NOMO-1 treated with dmso at 0.1 percent for 144 hours (cell line): Measurements from ENCODE around the gene RUFY2.

Source experiments
- DNase-seq: peaks from one replicate; lab custom pipeline; 2025; ENCODE audit not compliant: unreplicated experiment; lab: John Stamatoyannopoulos, UW

Gene RUFY2

GRCh38 chr10:68365611-68366010 is 41.5 kb downstream of the RUFY2 start:
- DNase-seq, result no peak

GRCh38 chr10:68364101-68364886 is 42.8 kb downstream of the RUFY2 start:
- no peak for DNase-seq

- no peak for DNase-seq
Observed at GRCh38 chr10:68362590-68362989, 44.5 kb downstream of the RUFY2 start.

- DNase-seq, result no peak
Observed at GRCh38 chr10:68359189-68359588, 47.9 kb downstream of the RUFY2 start.

- DNase-seq, result no peak
Observed at GRCh38 chr10:68353537-68353936, 53.5 kb downstream of the RUFY2 start.

GRCh38 chr10:68348265-68348741 is 58.8 kb downstream of the RUFY2 start:
- DNase-seq, result no peak

- DNase-seq, result no peak
Observed at GRCh38 chr10:68346774-68347173, 60.3 kb downstream of the RUFY2 start.

- no peak for DNase-seq
Observed at GRCh38 chr10:68345621-68346020, 61.5 kb downstream of the RUFY2 start.

- DNase-seq, result no peak
Observed at GRCh38 chr10:68342909-68343516, 64.1 kb downstream of the RUFY2 start.

GRCh38 chr10:68340358-68341080 is 66.6 kb downstream of the RUFY2 start:
- no peak for DNase-seq

GRCh38 chr10:68336754-68337351 is 70.2 kb downstream of the RUFY2 start:
- DNase-seq, result no peak

- no peak for DNase-seq
Observed at GRCh38 chr10:68334672-68335467, 72.2 kb downstream of the RUFY2 start.

- DNase-seq, result no peak
Observed at GRCh38 chr10:68333440-68334431, 73.3 kb downstream of the RUFY2 start.

GRCh38 chr10:68333058-68333395 is 74.0 kb downstream of the RUFY2 start:
- no peak for DNase-seq

- peak; percentile 44 for DNase-seq
Observed at GRCh38 chr10:68332259-68333057, 74.6 kb downstream of the RUFY2 start, which contains the start of gene PBLD. Gene PBLD (minus strand): TSS chr10:68332928. CDS start chr10:68306844, 26,084 bp downstream.

- DNase-seq, result peak; percentile 92
Observed at GRCh38 chr10:68331455-68332258, 75.4 kb downstream of the RUFY2 start, which contains the start of gene HNRNPH3. Gene HNRNPH3 (plus strand): TSS chr10:68332064. CDS start chr10:68337222, 5,158 bp downstream.

GRCh38 chr10:68330852-68331454 is 76.1 kb downstream of the RUFY2 start:
- DNase-seq, result peak; percentile 81
